HUES48 (cell line): ENCODE results near the gene NCAPD2.

Source experiments
- H3K27ac ChIP-seq: one replicate; pipeline ENCODE4 v1.7.0; 2013; ENCODE audit warnings: low read depth, low read length, inconsistent platforms
- H3K27me3 ChIP-seq: 2 replicates; pipeline ENCODE4 v1.6.1; 2013; ENCODE audit warnings: mild to moderate bottlenecking, low read length; ENCODE audit not compliant: control insufficient read depth, insufficient read depth
- H3K36me3 ChIP-seq: 2 replicates; pipeline ENCODE4 v1.6.1; 2013; ENCODE audit warnings: low read length; ENCODE audit not compliant: control insufficient read depth, insufficient read depth
- H3K4me1 ChIP-seq: 2 replicates; pipeline ENCODE4 v1.6.1; 2013; ENCODE audit warnings: mild to moderate bottlenecking, low read length; ENCODE audit not compliant: control insufficient read depth, insufficient read depth
- H3K4me3 ChIP-seq: 2 replicates; pipeline ENCODE4 v1.5.1; 2013; ENCODE audit warnings: mild to moderate bottlenecking, low read depth, low read length
- H3K9ac ChIP-seq: 2 replicates; pipeline ENCODE4 v1.6.1; 2013; ENCODE audit warnings: mild to moderate bottlenecking, low read depth, low read length, moderate library complexity
- H3K9me3 ChIP-seq: 2 replicates; pipeline ENCODE4 v1.6.1; 2013; ENCODE audit warnings: low read length; ENCODE audit not compliant: control insufficient read depth, insufficient read depth

The NCAPD2 gene, protein sequence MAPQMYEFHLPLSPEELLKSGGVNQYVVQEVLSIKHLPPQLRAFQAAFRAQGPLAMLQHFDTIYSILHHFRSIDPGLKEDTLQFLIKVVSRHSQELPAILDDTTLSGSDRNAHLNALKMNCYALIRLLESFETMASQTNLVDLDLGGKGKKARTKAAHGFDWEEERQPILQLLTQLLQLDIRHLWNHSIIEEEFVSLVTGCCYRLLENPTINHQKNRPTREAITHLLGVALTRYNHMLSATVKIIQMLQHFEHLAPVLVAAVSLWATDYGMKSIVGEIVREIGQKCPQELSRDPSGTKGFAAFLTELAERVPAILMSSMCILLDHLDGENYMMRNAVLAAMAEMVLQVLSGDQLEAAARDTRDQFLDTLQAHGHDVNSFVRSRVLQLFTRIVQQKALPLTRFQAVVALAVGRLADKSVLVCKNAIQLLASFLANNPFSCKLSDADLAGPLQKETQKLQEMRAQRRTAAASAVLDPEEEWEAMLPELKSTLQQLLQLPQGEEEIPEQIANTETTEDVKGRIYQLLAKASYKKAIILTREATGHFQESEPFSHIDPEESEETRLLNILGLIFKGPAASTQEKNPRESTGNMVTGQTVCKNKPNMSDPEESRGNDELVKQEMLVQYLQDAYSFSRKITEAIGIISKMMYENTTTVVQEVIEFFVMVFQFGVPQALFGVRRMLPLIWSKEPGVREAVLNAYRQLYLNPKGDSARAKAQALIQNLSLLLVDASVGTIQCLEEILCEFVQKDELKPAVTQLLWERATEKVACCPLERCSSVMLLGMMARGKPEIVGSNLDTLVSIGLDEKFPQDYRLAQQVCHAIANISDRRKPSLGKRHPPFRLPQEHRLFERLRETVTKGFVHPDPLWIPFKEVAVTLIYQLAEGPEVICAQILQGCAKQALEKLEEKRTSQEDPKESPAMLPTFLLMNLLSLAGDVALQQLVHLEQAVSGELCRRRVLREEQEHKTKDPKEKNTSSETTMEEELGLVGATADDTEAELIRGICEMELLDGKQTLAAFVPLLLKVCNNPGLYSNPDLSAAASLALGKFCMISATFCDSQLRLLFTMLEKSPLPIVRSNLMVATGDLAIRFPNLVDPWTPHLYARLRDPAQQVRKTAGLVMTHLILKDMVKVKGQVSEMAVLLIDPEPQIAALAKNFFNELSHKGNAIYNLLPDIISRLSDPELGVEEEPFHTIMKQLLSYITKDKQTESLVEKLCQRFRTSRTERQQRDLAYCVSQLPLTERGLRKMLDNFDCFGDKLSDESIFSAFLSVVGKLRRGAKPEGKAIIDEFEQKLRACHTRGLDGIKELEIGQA (N-terminal part only)

DNA sequence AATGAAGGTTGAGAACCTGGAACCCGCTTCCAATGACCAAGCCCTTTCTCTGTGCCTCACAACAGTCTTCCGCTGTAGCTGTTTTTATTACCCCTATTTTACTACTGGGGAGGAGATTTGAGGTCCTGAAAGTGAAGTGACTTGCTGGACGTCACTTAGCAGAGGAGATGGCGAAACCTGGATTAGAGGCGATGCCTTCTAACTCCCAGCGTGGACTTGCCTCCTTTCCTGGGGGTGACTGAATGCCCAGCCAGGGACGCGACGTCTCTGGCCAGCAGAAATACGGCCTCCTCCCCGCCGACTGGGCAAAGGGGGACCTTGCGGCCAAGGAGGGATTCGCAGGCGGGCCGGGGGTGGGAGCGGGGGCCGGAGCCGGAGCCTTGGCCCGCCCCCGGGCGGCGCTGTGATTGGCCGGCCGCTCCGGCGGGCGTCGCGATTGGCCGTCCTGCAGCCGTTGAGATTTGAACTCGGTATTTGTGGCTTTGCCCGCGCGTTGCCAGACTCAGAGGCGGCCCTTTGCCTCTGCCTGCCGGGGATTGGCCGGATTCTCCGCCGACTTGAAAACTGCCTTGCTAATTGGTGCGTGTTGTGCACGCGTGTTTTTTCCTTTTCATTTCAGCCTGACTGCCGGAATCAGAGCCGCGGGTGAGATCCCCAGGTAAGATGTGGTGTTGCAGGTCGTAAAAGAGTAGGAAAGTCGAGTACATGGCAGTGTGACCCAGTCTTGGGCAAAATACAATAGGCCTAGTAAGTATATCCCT is at the start of gene NCAPD2:
NCAPD2 (plus strand) TSS at position 606 of the 761 bp plus-strand sequence. CDS start 997 bp downstream, outside the sequence.
- Histone ChIP-seq H3K9ac (peak within 1 kb of the TSS; percentile 83), H3K9me3 (no peaks in the 10 kb centered on the region), H3K27me3 (no peaks in the 10 kb centered on the region), H3K4me1 (peaks cover 10% of the 10 kb centered on the region), H3K27ac (peak within 1 kb of the TSS; percentile 98), H3K4me3 (peak within 1 kb of the TSS; percentile 84), H3K36me3 (peaks cover 47% of the 10 kb centered on the region)

DNA sequence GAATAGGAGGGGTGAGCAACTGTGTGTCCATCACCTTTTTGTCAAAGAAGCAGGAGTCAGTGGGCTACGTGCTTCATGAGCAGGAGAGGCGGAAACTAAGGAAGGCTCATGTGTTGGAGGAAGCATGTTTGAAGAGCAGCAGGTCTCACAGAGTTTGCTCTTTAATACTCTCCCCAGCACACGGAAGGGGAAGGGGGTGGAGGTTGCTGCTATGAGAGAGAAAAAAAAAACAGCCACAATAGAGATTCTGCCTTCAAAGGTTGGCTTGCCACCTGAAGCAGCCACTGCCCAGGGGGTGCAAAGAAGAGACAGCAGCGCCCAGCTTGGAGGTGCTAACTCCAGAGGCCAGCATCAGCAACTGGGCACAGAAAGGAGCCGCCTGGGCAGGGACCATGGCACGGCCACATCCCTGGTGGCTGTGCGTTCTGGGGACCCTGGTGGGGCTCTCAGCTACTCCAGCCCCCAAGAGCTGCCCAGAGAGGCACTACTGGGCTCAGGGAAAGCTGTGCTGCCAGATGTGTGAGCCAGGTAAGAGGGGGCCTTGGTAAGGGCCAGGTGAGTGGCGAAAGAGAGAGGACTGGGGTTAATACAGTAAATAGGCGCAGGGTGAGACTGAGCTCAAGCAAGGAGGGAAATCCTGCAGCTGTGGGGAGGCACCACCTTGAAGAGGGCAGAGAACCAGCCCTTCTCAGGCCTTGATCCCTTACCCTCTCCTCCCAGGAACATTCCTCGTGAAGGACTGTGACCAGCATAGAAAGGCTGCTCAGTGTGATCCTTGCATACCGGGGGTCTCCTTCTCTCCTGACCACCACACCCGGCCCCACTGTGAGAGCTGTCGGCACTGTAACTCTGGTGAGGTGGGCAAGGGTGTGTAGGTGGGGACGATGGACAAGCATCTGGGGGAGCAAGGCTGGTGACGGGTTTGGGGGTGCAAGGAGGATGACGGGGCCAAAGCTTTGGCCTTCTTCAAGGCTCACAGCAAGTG is 48.9 kb upstream of the NCAPD2 start, which contains the start of gene CD27:
CD27 (plus strand) TSS at position 252 of the 985 bp plus-strand sequence; CDS start at position 393, 141 bp downstream.
- no peaks in the 10 kb centered on the region for H3K9me3 ChIP-seq
- no peak within 1 kb of the TSS for H3K27ac ChIP-seq
- no peak within 1 kb of the TSS for H3K4me3 ChIP-seq
- H3K27me3 ChIP-seq = no peaks in the 10 kb centered on the region
- no peaks in the 10 kb centered on the region for H3K36me3 ChIP-seq
- H3K9ac ChIP-seq = no peak within 1 kb of the TSS
- peaks cover 2% of the 10 kb centered on the region; the same call in 1 of the 2 replicates for H3K4me1 ChIP-seq

DNA sequence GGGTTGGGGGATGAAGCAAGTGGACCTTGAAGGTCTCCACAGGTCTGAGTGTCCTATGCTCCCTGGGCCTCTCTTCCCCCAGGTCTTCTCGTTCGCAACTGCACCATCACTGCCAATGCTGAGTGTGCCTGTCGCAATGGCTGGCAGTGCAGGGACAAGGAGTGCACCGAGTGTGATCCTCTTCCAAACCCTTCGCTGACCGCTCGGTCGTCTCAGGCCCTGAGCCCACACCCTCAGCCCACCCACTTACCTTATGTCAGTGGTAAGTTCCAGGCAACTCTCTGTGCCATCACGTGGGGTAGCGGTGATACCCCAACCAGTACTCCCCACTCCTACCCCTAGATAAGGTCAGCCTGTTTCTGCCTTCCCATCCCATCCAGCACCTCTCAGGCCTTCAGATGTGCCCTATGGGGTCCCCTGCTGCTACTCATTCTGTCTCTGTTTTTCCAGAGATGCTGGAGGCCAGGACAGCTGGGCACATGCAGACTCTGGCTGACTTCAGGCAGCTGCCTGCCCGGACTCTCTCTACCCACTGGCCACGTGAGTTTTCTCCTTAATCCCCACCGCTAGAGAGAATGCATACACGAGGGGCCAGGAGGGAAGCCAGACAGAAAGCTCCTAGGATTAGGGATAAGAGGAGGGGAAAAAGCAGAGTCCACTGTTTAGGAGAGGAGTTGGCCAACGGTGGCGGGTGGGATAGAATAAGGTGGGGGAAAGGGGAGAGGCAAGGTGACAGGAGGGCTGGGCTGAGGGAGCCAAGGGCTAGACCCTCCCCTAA is 43.6 kb upstream of the NCAPD2 start:
- H3K4me3 ChIP-seq = 0 out of 2 replicates have a peak overlapping the region, but pooled peaks have one; percentile 41
- no peaks in the 10 kb centered on the region for H3K36me3 ChIP-seq
- H3K27me3 ChIP-seq = no peaks in the 10 kb centered on the region
- peaks cover 37% of the 10 kb centered on the region for H3K4me1 ChIP-seq
- H3K9me3 ChIP-seq = no peaks in the 10 kb centered on the region
- H3K27ac ChIP-seq = peak overlapping the region; percentile 92
- H3K9ac ChIP-seq = no peak overlapping the region

DNA sequence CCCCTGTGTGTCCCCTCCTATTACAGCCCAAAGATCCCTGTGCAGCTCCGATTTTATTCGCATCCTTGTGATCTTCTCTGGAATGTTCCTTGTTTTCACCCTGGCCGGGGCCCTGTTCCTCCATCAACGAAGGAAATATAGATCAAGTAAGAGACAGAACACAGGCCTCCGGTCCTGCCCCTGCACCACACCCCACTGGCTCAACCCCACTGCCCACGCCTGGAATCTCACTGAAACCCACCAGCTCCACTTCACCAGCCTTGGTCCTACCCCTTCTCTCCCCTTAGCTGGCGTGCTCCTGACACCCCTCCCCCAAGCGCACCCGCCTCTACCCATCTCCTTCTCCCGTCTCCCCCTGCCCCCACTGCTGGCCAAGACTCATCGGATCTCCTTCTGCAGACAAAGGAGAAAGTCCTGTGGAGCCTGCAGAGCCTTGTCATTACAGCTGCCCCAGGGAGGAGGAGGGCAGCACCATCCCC is 43.0 kb upstream of the NCAPD2 start:
- H3K27me3 ChIP-seq = no peaks in the 10 kb centered on the region
- H3K9me3 ChIP-seq = no peaks in the 10 kb centered on the region
- H3K4me1 ChIP-seq = peaks cover 37% of the 10 kb centered on the region
- H3K27ac ChIP-seq = peak overlapping the region; percentile 92
- H3K36me3 ChIP-seq = no peaks in the 10 kb centered on the region
- peak overlapping the region; percentile 41 for H3K4me3 ChIP-seq
- H3K9ac ChIP-seq = peak overlapping the region; percentile 49

DNA sequence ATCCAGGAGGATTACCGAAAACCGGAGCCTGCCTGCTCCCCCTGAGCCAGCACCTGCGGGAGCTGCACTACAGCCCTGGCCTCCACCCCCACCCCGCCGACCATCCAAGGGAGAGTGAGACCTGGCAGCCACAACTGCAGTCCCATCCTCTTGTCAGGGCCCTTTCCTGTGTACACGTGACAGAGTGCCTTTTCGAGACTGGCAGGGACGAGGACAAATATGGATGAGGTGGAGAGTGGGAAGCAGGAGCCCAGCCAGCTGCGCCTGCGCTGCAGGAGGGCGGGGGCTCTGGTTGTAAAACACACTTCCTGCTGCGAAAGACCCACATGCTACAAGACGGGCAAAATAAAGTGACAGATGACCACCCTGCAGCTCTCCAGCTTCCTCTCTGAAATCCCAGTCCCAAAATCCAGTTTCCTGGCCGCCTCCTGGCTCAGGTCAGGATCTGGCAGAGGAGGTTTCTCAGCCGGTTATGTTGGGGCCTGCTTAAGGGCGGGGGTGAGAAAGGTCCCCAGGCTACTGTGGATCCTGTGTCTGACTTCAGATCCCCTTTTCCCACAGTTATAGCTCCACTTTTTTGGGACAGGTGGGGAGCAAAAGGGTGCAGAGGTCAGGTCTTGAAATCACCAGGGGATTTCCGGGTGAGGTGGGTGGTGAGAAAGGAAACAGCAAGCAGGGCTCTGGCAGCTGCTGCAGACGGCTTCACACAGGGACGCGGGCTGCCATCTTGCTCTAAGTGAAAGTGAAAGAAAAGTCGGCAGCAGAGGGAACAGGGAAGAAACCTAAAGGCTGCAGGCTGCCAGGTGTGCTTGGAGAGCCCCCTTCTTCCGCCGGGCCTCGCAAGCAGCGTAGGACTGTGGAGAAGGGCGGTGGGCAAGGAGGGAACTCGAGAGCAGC is 42.3 kb upstream of the NCAPD2 start, which contains the start of gene TAPBPL:
TAPBPL (plus strand) TSS at position 695 of the 897 bp plus-strand sequence. CDS start 207 bp downstream, outside the sequence.
- H3K4me3 ChIP-seq = peak within 1 kb of the TSS; percentile 41

DNA sequence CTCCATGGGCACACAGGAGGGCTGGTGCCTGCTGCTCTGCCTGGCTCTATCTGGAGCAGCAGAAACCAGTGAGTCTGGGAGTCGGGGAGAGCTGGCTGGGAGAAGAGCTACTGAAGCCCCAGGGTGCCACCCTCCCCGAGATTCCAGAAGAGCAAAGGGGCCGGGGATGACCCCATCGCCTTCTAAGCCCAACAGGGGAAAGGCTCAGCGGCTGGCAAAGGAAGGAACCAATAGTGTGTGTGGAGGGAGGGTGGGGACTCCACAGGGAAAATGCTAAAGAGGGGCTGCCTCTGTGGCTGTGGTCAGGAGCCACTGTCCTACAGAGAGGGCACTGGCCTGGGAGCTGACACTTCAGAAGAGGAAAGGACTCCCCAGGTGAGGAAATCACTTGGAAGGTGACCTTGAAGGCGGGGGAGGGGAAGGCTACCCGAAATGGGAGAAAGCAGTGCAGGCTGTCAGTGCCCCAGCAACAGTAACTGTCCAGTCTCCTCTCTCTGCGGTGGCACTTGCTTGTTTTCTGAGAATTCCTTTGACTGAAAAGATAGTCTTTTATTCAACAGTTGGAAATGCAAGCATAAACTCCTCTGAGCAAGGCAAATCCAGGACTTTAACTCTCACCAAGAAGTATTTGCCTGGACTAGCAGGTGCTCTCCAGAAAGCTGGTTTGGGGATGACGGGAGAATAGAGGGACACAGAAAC is 41.5 kb upstream of the NCAPD2 start:
- Histone ChIP-seq H3K4me1 (peaks cover 37% of the 10 kb centered on the region), H3K27ac (peak overlapping the region; percentile 92), H3K27me3 (no peaks in the 10 kb centered on the region), H3K36me3 (no peaks in the 10 kb centered on the region), H3K9me3 (no peaks in the 10 kb centered on the region), H3K9ac (peak overlapping the region; percentile 49), H3K4me3 (peak overlapping the region; percentile 41; the same call in 1 of the 2 replicates)

More for the DNA sequence above, 42.3 kb upstream of the NCAPD2 start, which contains the start of gene TAPBPL:
- peaks cover 37% of the 10 kb centered on the region for H3K4me1 ChIP-seq
- peak within 1 kb of the TSS; percentile 92 for H3K27ac ChIP-seq
- H3K9me3 ChIP-seq = no peaks in the 10 kb centered on the region
- no peaks in the 10 kb centered on the region for H3K36me3 ChIP-seq
- H3K27me3 ChIP-seq = no peaks in the 10 kb centered on the region
- peak within 1 kb of the TSS; percentile 49 for H3K9ac ChIP-seq

DNA sequence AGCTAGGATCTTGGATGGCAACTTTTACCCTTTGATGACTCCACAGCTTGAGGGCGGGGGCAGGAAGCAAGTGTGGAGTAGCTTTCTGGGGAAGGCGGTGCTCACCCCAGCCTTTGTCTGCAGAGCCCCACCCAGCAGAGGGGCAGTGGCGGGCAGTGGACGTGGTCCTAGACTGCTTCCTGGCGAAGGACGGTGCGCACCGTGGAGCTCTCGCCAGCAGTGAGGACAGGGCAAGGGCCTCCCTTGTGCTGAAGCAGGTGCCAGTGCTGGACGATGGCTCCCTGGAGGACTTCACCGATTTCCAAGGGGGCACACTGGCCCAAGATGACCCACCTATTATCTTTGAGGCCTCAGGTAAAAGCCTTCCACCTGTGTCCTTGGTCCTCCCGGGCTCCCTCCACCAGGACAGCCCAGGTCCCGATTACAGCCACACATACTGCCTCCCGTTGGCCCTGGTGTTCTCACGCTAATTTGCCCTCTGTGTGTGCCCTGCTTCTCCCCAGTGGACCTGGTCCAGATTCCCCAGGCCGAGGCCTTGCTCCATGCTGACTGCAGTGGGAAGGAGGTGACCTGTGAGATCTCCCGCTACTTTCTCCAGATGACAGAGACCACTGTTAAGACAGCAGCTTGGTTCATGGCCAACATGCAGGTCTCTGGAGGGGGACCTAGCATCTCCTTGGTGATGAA is 40.8 kb upstream of the NCAPD2 start:
- Histone ChIP-seq H3K27ac (no peak overlapping the region), H3K27me3 (no peaks in the 10 kb centered on the region), H3K4me1 (peaks cover 37% of the 10 kb centered on the region), H3K36me3 (no peaks in the 10 kb centered on the region), H3K4me3 (no peak overlapping the region), H3K9me3 (no peaks in the 10 kb centered on the region), H3K9ac (no peak overlapping the region)
